PC-3 (cell line): ENCODE measurements around the gene FBXO48.

Source experiments
- CTCF ChIP-seq: fragments of 300-600 bp; sonication (generic); conservative IDR thresholded peaks from 2 replicates; pipeline ENCODE4 v1.5.1; 2017; ENCODE audit warnings: antibody characterized with exemption, low read depth, mild to moderate bottlenecking, low read length
- EZH2 ChIP-seq: fragments of 300-600 bp; sonication (generic); IDR thresholded peaks from one replicate; pipeline ENCODE4 v1.6.1; 2017; ENCODE audit warnings: antibody characterized with exemption, mild to moderate bottlenecking, low read length; ENCODE audit not compliant: unreplicated experiment
- EZH2phosphoT487 ChIP-seq: fragments of 300-600 bp; sonication (generic); IDR thresholded peaks from 2 replicates; pipeline ENCODE4 v1.6.1; 2018; ENCODE audit warnings: mild to moderate bottlenecking, antibody characterized with exemption, low read length, borderline replicate concordance

GRCh38 chr2:68500649-68501048, 33.6 kb upstream of the FBXO48 start:
- TF ChIP-seq CTCF (no peak), EZH2 (no peak), EZH2phosphoT487 (no peak)
